Measurements from ENCODE around the gene ICA1L.

Gene ICA1L

DNA sequence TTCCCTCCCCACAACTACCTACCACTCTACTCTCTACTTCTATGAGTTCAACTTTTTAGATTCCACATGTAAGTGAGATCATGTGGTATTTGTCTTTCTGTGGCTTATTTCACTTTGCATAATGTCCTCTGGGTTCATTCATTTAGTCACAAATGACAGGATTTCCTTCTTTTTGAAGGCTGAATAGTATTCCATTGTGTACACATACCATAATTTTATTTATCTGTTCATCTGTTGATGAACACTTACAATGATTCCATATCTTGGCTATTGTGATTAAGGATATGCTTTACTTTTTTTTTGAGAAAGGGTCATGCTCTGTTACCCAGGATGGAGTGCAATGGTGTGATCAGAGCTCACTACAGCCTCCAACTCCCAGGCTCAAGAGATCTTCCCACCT is 73.6 kb downstream of the ICA1L start:
- Histone ChIP-seq H3K27ac (ENCODE audit: low read depth, low read length) (no peak overlapping the region), H3K79me2 (ENCODE audit: insufficient read depth, low read length) (no peaks in the 10 kb centered on the region), H3K27me3 (ENCODE audit: low read length) (no peaks in the 10 kb centered on the region), H3K9me2 (replicated peaks; ENCODE audit: insufficient read depth, low read length) (no peaks in the 10 kb centered on the region), H3K9ac (ENCODE audit: low read length) (no peak overlapping the region), H2AFZ (ENCODE audit: low read depth, low read length, severe bottlenecking) (no peak overlapping the region), H3K36me3 (ENCODE audit: low read length) (no peaks in the 10 kb centered on the region), H3K9me3 (ENCODE audit: insufficient read depth, low read length) (no peaks in the 10 kb centered on the region), H3K4me3 (ENCODE audit: insufficient read depth, low read length, poor library complexity, severe bottlenecking) (no peak overlapping the region), H3K4me2 (ENCODE audit: low read depth, low read length, poor library complexity, severe bottlenecking) (no peak overlapping the region), H4K20me1 (ENCODE audit: low read depth, low read length) (no peaks in the 10 kb centered on the region), H3F3A (ENCODE audit: insufficient read depth) (peaks cover 4% of the 10 kb centered on the region; the same call in 1 of the 2 replicates)
- TF ChIP-seq EZH2phosphoT487 (conservative IDR thresholded peaks at IDR 0.05; ENCODE audit: low read length), result no peak
- TF ChIP-seq, protein P1, sequence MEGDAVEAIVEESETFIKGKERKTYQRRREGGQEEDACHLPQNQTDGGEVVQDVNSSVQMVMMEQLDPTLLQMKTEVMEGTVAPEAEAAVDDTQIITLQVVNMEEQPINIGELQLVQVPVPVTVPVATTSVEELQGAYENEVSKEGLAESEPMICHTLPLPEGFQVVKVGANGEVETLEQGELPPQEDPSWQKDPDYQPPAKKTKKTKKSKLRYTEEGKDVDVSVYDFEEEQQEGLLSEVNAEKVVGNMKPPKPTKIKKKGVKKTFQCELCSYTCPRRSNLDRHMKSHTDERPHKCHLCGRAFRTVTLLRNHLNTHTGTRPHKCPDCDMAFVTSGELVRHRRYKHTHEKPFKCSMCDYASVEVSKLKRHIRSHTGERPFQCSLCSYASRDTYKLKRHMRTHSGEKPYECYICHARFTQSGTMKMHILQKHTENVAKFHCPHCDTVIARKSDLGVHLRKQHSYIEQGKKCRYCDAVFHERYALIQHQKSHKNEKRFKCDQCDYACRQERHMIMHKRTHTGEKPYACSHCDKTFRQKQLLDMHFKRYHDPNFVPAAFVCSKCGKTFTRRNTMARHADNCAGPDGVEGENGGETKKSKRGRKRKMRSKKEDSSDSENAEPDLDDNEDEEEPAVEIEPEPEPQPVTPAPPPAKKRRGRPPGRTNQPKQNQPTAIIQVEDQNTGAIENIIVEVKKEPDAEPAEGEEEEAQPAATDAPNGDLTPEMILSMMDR (IDR thresholded peaks at IDR 0.05; ENCODE audit: insufficient read depth, low read length, poor library complexity, severe bottlenecking), result no peak

DNA sequence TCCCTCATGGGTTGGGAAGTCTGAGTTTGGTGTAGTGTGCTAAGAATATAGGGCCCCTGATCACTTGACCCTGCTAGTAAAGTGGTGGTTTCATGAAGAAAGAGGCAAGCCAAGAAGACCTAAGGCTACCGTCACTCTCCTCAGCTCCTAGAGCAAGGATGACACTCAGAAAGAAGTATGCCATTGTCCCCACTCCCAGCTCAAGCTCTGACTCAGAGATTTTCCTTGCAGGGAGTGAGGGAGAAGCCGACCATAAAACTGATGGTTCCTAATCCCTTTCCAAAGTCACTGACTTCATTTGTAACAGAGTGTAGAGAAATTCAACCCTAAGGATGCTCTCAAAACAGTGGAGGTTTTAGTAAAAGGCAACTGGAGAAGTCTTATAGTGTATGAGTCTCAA is 80.9 kb downstream of the ICA1L start:
- no peak overlapping the region for H3K27ac ChIP-seq (ENCODE audit: low read depth, low read length)
- H2AFZ ChIP-seq (ENCODE audit: low read depth, low read length, severe bottlenecking), result no peak overlapping the region
- no peaks in the 10 kb centered on the region for H3K9me3 ChIP-seq (ENCODE audit: insufficient read depth, low read length)
- H3F3A ChIP-seq (ENCODE audit: insufficient read depth), result no peaks in the 10 kb centered on the region; the same call in 1 of the 2 replicates
- H3K4me3 ChIP-seq (ENCODE audit: insufficient read depth, low read length, poor library complexity, severe bottlenecking), result no peak overlapping the region
- TF ChIP-seq, protein P1 (IDR thresholded peaks at IDR 0.05; ENCODE audit: insufficient read depth, low read length, poor library complexity, severe bottlenecking), result no peak
- TF ChIP-seq EZH2phosphoT487 (conservative IDR thresholded peaks at IDR 0.05; ENCODE audit: low read length), result no peak
- no peak overlapping the region for H3K9ac ChIP-seq (ENCODE audit: low read length)
- H3K36me3 ChIP-seq (ENCODE audit: low read length), result no peaks in the 10 kb centered on the region
- H3K27me3 ChIP-seq (ENCODE audit: low read length), result no peaks in the 10 kb centered on the region
- H4K20me1 ChIP-seq (ENCODE audit: low read depth, low read length), result no peaks in the 10 kb centered on the region
- no peaks in the 10 kb centered on the region for H3K9me2 ChIP-seq (replicated peaks; ENCODE audit: insufficient read depth, low read length)
- no peak overlapping the region for H3K4me2 ChIP-seq (ENCODE audit: low read depth, low read length, poor library complexity, severe bottlenecking)
- no peaks in the 10 kb centered on the region for H3K79me2 ChIP-seq (ENCODE audit: insufficient read depth, low read length)

DNA sequence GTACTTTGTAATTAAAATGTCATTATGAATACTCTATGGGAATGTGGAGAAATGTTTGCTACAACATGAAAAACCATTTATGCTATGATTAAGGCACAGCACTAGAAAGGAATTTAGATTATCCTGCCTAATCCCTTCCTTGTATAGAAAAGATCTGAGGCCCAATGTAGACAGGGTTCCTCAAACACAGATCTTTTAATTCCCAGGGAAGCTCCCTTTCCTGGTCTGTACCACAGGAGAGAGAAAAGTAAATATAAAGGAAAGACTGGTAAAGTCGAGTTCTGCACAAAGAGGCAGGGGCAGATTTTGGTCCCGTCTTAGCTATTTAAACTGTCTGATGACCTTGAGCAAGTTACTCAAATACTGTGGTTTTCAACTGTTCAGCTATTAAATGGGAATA is 84.7 kb downstream of the ICA1L start:
- Histone ChIP-seq H3K36me3 (ENCODE audit: low read length) (no peaks in the 10 kb centered on the region), H3K9ac (ENCODE audit: low read length) (no peak overlapping the region), H2AFZ (ENCODE audit: low read depth, low read length, severe bottlenecking) (no peak overlapping the region), H3K4me2 (ENCODE audit: low read depth, low read length, poor library complexity, severe bottlenecking) (no peak overlapping the region), H3K9me2 (replicated peaks; ENCODE audit: insufficient read depth, low read length) (no peaks in the 10 kb centered on the region), H4K20me1 (ENCODE audit: low read depth, low read length) (no peaks in the 10 kb centered on the region), H3K9me3 (ENCODE audit: insufficient read depth, low read length) (no peaks in the 10 kb centered on the region), H3K27ac (ENCODE audit: low read depth, low read length) (no peak overlapping the region), H3K4me3 (ENCODE audit: insufficient read depth, low read length, poor library complexity, severe bottlenecking) (no peak overlapping the region), H3F3A (ENCODE audit: insufficient read depth) (no peaks in the 10 kb centered on the region), H3K27me3 (ENCODE audit: low read length) (no peaks in the 10 kb centered on the region), H3K79me2 (ENCODE audit: insufficient read depth, low read length) (no peaks in the 10 kb centered on the region)
- TF ChIP-seq, protein P1 (IDR thresholded peaks at IDR 0.05; ENCODE audit: insufficient read depth, low read length, poor library complexity, severe bottlenecking), result no peak
- TF ChIP-seq EZH2phosphoT487 (conservative IDR thresholded peaks at IDR 0.05; ENCODE audit: low read length), result no peak

All from SU-DHL-6 (cell line).